ENCODE data around the gene GOLGA8O.
"Not testable (repeated sequence)": the region's sequence is repeated elsewhere in the genome, so short reads cannot be mapped to it uniquely, and the experiment has no call there.

The GOLGA8O gene

GRCh38 chr15:32455534-32455933, at the start of gene GOLGA8O:
Gene GOLGA8O (minus strand): TSS chr15:32455634. CDS start chr15:32455536, 98 bp downstream.
- not testable (repeated sequence) for DNase-seq

- DNase-seq, result not testable (repeated sequence)
Observed at GRCh38 chr15:32504152-32504811, 48.8 kb upstream of the GOLGA8O start.

GRCh38 chr15:32502946-32503345, 47.5 kb upstream of the GOLGA8O start:
- not testable (repeated sequence) for DNase-seq

- DNase-seq, result not testable (repeated sequence)
Observed at GRCh38 chr15:32492768-32493167, 37.3 kb upstream of the GOLGA8O start.

- DNase-seq, result not testable (repeated sequence)
Observed at GRCh38 chr15:32486474-32486873, 31.0 kb upstream of the GOLGA8O start.

- DNase-seq, result not testable (repeated sequence)
Observed at GRCh38 chr15:32483377-32483776, 27.9 kb upstream of the GOLGA8O start.

GRCh38 chr15:32481683-32482082, 26.2 kb upstream of the GOLGA8O start:
- not testable (repeated sequence) for DNase-seq

- not testable (repeated sequence) for DNase-seq
Observed at GRCh38 chr15:32468076-32468475, 12.6 kb upstream of the GOLGA8O start.

- DNase-seq, result not testable (repeated sequence)
Observed at GRCh38 chr15:32440445-32440977, 14.9 kb downstream of the GOLGA8O start.

- DNase-seq, result not testable (repeated sequence)
Observed at GRCh38 chr15:32434102-32434963, 21.1 kb downstream of the GOLGA8O start.

- not testable (repeated sequence) for DNase-seq
Observed at GRCh38 chr15:32427635-32428034, 27.8 kb downstream of the GOLGA8O start.

GRCh38 chr15:32426511-32426910, 28.9 kb downstream of the GOLGA8O start:
- not testable (repeated sequence) for DNase-seq

- DNase-seq, result not testable (repeated sequence)
Observed at GRCh38 chr15:32407903-32408302, 47.5 kb downstream of the GOLGA8O start.

- not testable (repeated sequence) for DNase-seq
Observed at GRCh38 chr15:32403192-32403591, 52.2 kb downstream of the GOLGA8O start, which contains the start of gene GOLGA8K. Gene GOLGA8K (minus strand): TSS chr15:32403292. CDS start chr15:32403194, 98 bp downstream.

- DNase-seq, result not testable (repeated sequence)
Observed at GRCh38 chr15:32396522-32396921, 58.9 kb downstream of the GOLGA8O start.

Measured in NCI-H1417 (cell line).